ENCODE results near the gene PRSS36.
"Not testable (repeated sequence)": the region's sequence is repeated elsewhere in the genome, so short reads cannot be mapped to it uniquely, and the experiment has no call there.

Gene PRSS36

DNA sequence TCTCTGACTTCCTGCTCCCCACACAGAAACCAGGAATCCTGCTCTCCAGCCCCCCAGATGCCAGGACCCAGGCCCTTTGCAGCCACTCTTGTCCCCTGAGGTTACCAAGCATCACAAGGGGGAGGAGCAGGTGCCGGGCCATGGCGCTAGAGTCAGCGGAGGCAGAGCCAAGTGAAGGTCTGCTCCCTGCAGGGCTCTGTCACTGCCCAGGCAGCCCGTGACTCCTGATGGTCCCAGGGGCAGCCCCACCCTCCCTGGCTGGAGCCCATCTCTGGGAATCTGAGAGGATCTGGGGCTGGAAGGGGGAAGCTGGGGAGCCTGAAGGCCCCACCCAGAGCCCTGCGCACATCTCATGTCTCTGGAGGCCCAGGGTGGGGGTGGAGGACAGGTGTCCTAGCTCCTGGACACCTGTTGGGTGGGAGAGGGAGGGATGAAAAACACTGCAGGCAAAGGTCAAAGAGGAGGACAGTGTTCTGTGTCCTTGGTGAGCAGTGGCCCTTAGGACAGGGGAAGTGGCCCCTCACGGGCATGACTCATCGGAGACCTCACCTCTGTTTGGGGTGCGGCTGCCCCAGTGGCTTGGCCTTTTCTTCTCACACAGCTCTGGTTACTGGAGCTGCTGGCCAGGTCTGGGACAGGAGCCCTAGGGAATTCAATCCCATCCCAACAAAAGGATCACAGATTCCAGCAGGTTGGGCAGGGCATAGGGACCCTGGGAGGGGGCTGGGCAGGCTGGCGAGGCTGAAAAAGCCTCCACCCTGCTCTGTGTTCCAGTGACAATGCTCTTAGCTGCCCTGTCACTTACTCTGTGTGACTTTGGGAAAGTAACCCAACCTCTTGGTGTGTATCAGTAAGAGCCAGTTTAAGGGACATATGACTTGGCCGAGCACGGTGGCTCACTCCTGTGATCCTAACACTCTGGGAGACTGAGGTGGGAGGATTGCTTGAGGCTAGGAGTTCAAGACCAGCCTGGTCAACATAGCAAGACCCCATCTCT lies at the start of gene PRSS36:
Gene PRSS36, minus strand, starts transcription at position 173 of the 997 bp plus-strand sequence. Its CDS starts 31 bp downstream, at position 142.
- Mint-ChIP-seq H3K36me3 (no peaks in the 10 kb centered on the region), H3K4me1 (no peaks in the 10 kb centered on the region), H3K9me3 (no peaks in the 10 kb centered on the region), H3K4me3 (no peak within 1 kb of the TSS), H3K27ac (no peak within 1 kb of the TSS)
- DNase-seq (ENCODE audit: low spot score in 2 of 2) (no peak), ATAC-seq (no peak)

DNA sequence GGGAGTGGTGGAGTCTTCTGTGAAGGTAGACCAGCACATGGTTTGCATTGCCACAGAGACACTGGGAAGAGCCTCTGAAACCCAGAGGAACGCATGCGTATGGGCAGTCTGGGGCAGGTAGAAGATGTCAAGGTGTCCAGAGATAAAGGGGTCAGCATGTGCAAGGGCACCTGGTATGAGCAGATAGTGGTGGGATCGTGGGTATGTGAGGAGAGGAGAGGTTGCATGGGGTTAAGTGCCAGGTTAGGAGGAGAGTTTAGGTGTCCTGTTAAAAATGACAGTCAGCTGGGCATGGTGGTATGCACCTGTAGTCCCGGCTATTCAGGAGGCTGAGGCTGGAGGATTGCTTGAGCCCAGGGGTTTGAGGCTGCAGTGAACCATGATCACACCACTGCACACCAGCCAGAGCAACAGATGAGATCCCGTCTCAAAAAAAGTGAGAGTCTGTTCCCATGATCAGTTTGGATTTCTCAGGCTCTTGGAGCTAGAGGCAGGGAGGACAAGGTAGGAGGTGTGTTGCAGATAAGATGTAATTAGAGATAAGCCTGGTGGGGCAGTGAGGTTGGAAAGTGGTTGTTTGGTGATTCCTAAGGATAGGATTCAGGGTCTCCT lies 49.7 kb upstream of the PRSS36 start:
- H3K27ac Mint-ChIP-seq, result peak overlapping the region; percentile 0
- peaks cover 73% of the 10 kb centered on the region for H3K36me3 Mint-ChIP-seq
- H3K4me3 Mint-ChIP-seq, result no peak overlapping the region
- ATAC-seq (no peak), DNase-seq (ENCODE audit: low spot score in 2 of 2) (no peak)
- peaks cover 54% of the 10 kb centered on the region for H3K4me1 Mint-ChIP-seq
- H3K9me3 Mint-ChIP-seq, result no peaks in the 10 kb centered on the region

DNA sequence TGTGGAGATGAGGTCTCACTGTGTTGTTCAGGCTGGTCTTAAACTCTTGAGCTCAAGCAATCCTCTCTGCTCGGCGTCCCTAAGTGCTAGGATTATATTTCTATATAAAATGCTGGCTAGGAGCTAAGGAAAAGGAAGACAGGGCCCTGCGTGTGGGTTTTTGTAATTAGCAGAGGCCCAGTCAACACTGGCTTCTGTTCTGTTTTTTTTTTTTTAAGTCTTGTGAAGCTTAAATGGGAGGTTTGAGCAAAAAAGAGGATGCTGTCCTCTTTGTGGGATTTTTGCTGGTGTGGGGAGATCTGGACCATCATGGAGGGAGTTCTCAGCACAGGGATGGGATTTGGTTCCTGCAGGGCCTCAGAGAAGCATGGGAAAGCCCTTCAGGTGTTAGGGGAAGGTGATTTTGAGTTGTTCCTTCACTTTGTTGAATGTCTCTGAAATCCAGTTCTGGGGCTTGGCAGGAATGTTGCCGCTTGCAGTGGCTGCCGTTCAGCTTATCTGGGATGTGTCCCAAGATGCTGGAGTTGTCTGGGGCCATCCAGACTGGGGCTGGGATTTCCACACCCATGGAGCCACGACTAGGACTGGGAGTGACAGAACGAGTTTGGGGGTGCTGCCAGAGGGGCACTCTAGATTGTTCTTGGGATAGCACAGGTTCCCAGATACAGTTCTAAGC lies 48.5 kb upstream of the PRSS36 start:
- Mint-ChIP-seq H3K36me3 (peaks cover 85% of the 10 kb centered on the region), H3K27ac (peak overlapping the region; percentile 44), H3K4me1 (peaks cover 59% of the 10 kb centered on the region), H3K9me3 (no peaks in the 10 kb centered on the region), H3K4me3 (no peak overlapping the region)
- DNase-seq (ENCODE audit: low spot score in 2 of 2) (no peak), ATAC-seq (no peak)

DNA sequence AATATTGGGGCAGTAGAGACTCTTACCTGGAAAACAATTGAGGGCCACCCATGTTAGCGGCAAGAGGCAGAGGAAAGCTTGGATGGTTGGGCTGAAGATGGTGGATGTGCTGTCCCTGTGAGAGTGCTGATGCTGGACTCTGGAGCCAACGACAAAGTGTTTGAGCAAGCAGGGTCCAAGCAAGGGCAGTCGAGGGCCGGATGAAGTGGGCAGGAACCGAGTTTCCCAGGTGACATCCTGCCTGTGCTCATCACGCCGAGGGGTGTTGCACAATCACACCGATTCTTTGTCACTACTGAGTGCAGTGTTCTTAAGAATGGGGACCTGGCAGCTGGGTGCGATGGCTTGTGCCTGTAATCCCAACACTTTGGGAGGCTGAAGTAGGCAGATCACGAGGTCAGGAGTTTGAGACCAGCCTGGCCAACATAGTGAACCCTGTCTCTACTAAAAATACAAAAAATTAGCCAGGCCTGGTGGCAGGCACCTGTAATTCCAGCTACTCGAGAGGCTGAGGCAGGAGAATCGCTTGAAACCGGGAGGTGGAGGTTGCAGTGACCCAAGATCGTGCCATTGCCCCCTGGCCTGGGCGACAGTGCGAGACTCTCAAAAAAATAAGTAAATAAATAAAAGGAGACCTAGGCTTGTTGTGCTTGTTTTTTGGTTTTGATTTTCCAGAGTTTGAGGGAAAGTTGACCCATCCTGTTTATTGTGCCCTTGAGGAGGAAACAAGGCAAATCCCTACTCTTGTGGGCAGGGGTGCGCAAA lies 46.6 kb upstream of the PRSS36 start:
- ATAC-seq (no peak), DNase-seq (ENCODE audit: low spot score in 2 of 2) (no peak)
- peaks cover 58% of the 10 kb centered on the region for H3K4me1 Mint-ChIP-seq
- H3K9me3 Mint-ChIP-seq, result no peaks in the 10 kb centered on the region
- no peak overlapping the region for H3K4me3 Mint-ChIP-seq
- H3K27ac Mint-ChIP-seq, result no peak overlapping the region
- H3K36me3 Mint-ChIP-seq, result peaks cover 92% of the 10 kb centered on the region

DNA sequence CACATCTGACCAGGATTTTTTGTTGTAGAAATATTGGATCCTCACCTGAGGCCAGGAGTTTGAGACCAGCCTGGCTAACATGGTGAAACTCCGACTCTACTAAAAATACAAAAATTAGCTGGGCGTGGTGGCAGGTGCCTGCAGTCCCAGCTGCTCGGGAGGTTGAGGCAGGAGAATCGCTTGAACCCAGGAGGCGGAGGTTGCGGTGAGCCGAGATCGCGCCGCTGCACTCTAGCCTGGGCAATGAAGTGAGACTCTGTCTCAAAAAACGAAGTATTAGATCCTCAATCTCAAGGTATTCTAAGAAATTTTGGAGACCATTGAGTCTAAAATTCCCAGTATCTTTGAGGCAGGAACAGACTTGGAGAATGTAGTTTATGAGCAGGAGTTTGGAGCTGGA lies 46.0 kb upstream of the PRSS36 start:
- H3K4me3 Mint-ChIP-seq; H3K9me3 Mint-ChIP-seq; H3K27ac Mint-ChIP-seq; DNase-seq (ENCODE audit: low spot score in 2 of 2); ATAC-seq: not testable (repeated sequence)
- Mint-ChIP-seq H3K36me3 (peaks cover 92% of the 10 kb centered on the region), H3K4me1 (peaks cover 58% of the 10 kb centered on the region)

DNA sequence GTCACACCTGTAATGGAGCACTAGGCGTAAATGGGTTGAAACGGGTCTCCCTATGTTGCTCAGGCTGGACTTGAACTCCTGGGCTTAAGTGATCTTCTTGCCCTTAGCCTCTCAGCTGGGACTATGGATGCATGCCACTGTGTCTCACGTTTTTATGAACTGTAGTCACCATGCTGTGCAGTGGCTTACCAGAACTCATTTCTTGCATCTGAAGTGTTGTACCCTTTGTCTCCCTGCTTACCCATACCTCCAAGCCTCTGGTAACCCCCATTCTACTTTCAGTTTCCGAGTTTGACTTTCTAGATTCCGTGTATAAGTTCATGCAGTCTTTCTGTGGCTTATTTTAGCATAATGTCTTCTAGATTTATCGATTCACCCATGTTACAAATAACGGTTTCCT lies 45.0 kb upstream of the PRSS36 start:
- Mint-ChIP-seq H3K4me1 (peaks cover 62% of the 10 kb centered on the region), H3K27ac (no peak overlapping the region)

DNA sequence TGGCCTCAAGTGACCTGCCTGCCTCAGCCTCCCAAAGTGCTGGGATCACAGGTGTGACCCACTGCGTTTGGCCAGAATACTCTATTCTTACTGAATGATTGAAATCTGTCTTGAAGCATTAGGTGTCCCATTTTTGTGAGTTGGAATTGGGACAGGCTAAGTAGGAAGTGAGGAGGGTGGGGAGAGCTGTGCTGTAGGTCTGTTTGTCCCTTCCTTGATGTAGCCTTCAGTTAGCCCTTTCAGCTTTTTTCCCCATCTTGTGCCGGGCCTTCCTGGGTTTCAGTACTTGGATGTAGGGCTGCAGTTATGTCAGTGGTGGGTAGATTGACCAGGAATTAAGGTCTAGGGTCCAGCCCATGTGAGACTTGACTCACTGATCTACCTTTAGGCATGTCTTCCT lies 44.0 kb upstream of the PRSS36 start:
- no peak overlapping the region for H3K4me3 Mint-ChIP-seq
- no peak for ATAC-seq
- no peaks in the 10 kb centered on the region for H3K9me3 Mint-ChIP-seq
- DNase-seq (ENCODE audit: low spot score in 2 of 2), result no peak
- H3K36me3 Mint-ChIP-seq, result peaks cover 98% of the 10 kb centered on the region
- H3K4me1 Mint-ChIP-seq, result peaks cover 62% of the 10 kb centered on the region
- peak overlapping the region; percentile 50 for H3K27ac Mint-ChIP-seq

More for the DNA sequence above, 45.0 kb upstream of the PRSS36 start:
- no peak for DNase-seq (ENCODE audit: low spot score in 2 of 2)
- ATAC-seq, result peak; percentile 62
- no peaks in the 10 kb centered on the region for H3K9me3 Mint-ChIP-seq
- H3K4me3 Mint-ChIP-seq, result no peak overlapping the region
- H3K36me3 Mint-ChIP-seq, result peaks cover 92% of the 10 kb centered on the region

DNA sequence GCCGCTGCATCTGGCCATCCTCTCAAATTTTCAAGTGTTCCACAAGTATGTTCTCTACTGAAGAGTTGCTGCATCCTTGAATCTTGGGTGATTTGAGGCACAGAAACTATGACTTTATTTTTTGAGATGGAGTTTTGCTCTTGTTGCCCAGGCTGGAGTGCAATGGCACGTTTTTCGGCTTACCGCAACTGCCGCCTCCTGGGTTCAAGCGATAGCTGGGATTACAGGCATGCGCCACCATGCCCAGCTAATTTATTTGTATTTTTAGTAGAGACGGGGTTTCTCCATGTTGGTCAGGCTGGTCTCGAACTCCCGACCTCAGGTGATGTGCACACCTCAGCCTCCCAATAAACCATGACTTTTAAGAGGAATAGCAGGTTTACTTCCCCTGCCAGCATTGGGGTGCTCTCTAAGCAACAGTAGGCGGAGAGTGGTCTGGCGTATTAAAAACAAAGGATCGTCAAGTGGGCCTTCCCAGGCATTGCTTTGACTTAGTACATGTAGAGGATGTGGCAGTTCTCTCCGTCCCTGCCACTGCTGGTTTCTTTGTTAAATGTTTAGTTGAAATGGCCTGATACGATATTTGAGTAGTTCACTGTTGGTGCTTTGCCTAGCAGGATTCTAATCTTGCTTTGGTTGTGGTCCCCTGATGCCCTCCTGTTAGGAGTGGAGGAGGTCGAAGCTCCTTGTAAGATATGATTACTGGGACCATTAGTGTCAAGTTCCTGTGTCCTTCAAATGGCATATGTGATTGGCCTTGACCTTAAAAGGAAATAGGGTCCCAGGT lies 43.2 kb upstream of the PRSS36 start:
- H3K36me3 Mint-ChIP-seq, result peaks cover 100% of the 10 kb centered on the region
- no peaks in the 10 kb centered on the region for H3K9me3 Mint-ChIP-seq
- H3K4me1 Mint-ChIP-seq, result peaks cover 63% of the 10 kb centered on the region
- H3K4me3 Mint-ChIP-seq, result no peak overlapping the region
- peak overlapping the region; percentile 50 for H3K27ac Mint-ChIP-seq
- ATAC-seq (no peak), DNase-seq (ENCODE audit: low spot score in 2 of 2) (no peak)

DNA sequence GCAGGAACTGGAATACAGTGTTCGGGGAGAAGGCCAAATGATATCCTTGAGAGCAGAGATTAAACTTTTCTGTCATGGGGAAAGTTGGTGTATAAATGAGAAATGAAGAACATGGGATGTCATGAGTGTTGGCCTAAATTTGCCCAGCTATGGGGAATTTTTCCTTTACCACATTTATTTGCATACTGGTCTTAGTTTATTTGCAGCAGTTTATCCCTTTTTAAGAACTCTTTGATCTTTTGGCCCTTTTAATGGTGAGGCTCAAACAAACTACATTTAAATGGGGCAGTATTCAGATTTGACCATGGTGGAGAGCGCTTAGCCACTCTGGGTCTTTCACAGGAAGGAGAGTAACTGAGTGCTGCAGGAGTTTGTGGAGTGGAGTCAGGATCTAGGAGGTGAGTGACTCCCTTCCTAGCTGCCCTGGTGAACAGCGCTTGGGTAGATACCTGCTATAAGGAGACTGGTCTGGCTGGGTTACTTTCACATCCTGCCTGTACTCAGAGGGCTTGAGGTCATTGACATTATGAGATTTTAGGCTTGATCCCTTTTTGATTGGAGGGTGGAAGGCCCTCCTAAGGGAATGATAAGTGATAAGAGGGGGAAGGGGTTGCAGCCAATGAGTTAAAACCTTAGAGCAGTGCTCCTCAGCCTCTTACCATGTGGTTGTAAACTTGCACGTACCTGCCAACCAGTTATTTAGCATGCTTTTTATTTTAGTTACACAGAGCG lies 42.0 kb upstream of the PRSS36 start:
- H3K27ac Mint-ChIP-seq, result peak overlapping the region; percentile 100
- peaks cover 100% of the 10 kb centered on the region for H3K36me3 Mint-ChIP-seq
- no peak for ATAC-seq
- no peaks in the 10 kb centered on the region for H3K9me3 Mint-ChIP-seq
- peaks cover 74% of the 10 kb centered on the region for H3K4me1 Mint-ChIP-seq
- no peak overlapping the region for H3K4me3 Mint-ChIP-seq
- DNase-seq (ENCODE audit: low spot score in 2 of 2), result no peak

DNA sequence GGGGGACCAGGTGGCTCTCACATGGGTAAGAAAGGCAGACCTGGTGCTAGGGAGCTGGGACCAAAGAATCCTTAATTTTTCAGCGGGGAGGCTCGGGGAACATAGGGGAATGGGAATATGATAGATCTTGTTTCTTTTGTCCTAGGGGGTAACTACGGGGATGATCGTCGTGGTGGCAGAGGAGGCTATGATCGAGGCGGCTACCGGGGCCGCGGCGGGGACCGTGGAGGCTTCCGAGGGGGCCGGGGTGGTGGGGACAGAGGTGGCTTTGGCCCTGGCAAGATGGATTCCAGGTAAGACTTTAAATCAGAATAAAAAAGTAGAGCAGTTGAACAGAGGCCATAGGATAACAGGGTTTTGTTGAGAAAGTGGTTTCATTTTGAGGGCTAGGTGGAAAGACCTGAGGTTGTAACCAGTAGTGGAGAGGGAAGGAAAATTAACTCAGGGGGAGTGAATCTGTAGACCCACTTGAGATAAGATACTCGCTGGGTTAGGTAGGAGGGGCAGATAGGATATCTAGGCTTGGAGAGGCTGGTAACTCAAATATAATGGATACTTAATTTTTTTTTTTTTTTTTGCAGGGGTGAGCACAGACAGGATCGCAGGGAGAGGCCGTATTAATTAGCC lies 41.1 kb upstream of the PRSS36 start:
- ATAC-seq (no peak), DNase-seq (ENCODE audit: low spot score in 2 of 2) (no peak)
- H3K36me3 Mint-ChIP-seq, result peaks cover 100% of the 10 kb centered on the region
- H3K9me3 Mint-ChIP-seq, result no peaks in the 10 kb centered on the region
- H3K27ac Mint-ChIP-seq, result peak overlapping the region; percentile 100
- no peak overlapping the region for H3K4me3 Mint-ChIP-seq
- peaks cover 79% of the 10 kb centered on the region for H3K4me1 Mint-ChIP-seq

DNA sequence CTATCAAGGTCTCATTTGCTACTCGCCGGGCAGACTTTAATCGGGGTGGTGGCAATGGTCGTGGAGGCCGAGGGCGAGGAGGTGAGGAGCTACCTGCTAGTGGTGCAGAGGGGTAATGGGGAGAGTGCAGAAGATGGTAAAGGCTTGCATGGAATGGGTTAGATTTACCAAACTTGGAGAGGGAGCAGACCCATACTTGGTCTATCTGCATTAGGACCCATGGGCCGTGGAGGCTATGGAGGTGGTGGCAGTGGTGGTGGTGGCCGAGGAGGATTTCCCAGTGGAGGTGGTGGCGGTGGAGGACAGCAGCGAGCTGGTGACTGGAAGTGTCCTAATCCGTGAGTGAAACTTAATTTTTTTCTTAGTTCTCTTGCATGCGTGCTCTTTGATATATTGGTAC lies 40.2 kb upstream of the PRSS36 start:
- Mint-ChIP-seq H3K4me1 (peaks cover 86% of the 10 kb centered on the region), H3K4me3 (peak overlapping the region; percentile 19), H3K9me3 (no peaks in the 10 kb centered on the region), H3K27ac (peak overlapping the region; percentile 100), H3K36me3 (peaks cover 100% of the 10 kb centered on the region)
- ATAC-seq (no peak), DNase-seq (ENCODE audit: low spot score in 2 of 2) (no peak)

DNA sequence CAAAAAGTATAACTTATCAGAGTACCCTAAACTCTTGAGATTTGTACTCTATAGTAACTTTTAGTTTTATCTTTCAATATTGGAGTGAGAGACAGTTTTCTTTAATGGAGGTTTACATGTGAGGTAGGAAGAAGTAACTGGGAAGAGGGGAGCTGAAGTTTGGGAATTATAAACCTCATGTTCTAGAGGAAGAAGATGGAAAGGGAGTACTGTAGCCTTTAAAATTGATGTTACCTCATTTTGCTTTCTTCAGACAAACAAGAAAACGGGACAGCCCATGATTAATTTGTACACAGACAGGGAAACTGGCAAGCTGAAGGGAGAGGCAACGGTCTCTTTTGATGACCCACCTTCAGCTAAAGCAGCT lies 39.5 kb upstream of the PRSS36 start:
- DNase-seq (ENCODE audit: low spot score in 2 of 2), result no peak
- Mint-ChIP-seq H3K27ac (peak overlapping the region; percentile 100), H3K4me1 (peaks cover 93% of the 10 kb centered on the region), H3K4me3 (peak overlapping the region; percentile 19), H3K36me3 (peaks cover 100% of the 10 kb centered on the region), H3K9me3 (no peaks in the 10 kb centered on the region)
- no peak for ATAC-seq

All from stimulated activated effector memory CD8-positive, alpha-beta T cell treated with anti-CD3 and anti-CD28 coated beads, Interleukin-12 subunit alpha, Interleukin-12 subunit beta, amount 100 ng/mL, for 72 hours (primary cell).